GM21528 (cell line): ENCODE measurements around the gene SAMD11.

Experiments used
- ATAC-seq: cut with Tn5 transposase; IDR thresholded peaks from one replicate; pipeline ENCODE4 v1.9.1; 2021; ENCODE audit warnings: mild to moderate bottlenecking, moderate library complexity; ENCODE audit not compliant: unreplicated experiment, low FRiP score

Gene SAMD11

GRCh38 chr1:929712-930632 lies 6.2 kb downstream of the SAMD11 start:
- ATAC-seq: no peak

DNA sequence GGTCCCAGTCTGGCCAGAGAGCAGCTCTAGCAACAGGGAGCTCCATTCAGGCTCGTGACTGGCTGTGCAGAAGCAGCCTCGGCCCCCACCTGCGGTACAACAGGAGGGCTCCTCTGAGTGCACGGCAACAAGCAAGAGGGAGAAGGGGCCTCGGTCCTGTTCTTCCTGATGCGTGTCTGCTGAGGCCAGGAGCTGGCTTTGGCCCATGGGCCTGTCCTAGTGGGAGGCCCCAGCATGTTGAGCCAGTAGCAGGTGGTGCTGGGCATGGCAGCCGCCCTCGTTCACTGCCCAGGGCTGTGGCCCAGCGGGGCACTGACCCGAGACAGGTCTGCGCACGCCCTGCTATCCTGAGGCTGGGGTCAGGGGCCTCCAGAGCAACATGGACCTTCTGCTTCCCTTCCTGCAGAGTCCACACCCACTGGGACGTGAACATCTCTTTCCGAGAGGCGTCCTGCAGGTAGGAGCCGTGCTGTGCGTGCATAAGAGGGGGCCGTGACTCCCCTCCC lies 7.0 kb downstream of the SAMD11 start:
- ATAC-seq: no peak

DNA sequence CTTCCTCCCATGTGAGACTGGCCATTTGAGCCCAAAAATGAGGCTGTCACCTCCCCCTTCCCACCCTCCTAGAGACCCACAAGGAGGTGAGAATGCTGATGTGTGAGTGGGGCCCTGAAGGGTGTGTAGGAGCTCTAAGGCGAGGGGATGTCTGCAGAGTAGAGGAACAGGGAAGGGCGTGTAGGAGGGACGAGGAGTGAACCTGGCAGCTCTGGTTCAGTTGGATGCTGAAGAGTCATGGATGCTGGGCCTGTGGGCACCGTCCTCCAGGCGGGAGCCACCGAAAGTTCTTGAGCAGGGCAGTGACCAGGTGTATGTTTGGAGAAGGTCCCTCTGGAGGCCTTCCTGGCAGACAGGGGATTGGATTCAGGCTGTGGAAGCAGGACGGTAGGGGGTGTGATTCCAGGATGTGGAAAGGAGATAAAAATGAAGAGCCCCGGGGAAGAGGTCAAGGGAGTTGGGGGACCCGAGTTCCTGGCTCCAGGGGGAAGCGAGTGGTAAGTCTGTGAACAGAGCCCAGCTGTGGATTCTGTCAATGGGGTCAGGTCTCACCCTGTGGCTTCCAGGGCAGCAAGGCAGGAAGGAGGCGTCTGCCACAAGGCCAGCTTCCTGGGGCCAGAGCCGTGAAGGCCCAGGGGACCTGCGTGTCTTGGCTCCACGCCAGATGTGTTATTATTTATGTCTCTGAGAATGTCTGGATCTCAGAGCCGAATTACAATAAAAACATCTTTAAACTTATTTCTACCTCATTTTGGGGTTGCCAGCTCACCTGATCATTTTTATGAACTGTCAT lies 7.9 kb downstream of the SAMD11 start:
- no peak for ATAC-seq

DNA sequence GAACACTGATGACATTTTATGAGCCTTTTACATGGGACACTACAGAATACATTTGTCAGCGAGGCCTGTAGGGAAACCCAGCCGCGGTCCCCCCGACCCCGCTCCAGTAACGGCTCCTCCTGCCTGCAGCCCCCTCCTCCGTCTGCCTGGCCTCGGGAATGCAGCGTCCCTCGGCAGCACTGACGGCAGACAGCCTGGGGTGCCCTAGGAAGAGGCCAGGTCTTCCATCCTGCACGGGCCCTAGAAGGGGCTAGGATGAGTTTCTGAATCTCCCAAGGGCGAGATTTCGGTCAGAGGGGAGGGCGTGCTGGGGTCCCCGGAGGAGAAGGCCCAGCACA lies 8.4 kb downstream of the SAMD11 start:
- no peak for ATAC-seq

GRCh38 chr1:932776-933602 lies 9.3 kb downstream of the SAMD11 start:
- ATAC-seq: no peak

DNA sequence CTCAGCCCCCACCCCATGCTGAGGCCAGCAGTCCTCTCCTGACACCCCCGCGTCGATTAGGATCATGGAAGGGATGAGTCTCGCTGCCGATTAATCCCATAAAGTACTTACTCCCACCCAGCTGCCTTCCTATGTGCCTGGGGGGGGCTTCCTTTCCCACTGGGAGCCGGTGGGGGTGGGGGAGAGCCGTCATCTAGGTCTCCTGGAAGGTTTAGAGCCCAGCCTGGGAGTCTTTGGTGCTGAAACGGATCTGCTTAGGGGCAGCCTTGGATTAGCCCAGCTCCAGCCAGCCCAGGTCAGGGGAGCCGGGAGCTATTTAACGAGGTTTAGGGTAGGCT lies 9.8 kb downstream of the SAMD11 start:
- no peak for ATAC-seq

DNA sequence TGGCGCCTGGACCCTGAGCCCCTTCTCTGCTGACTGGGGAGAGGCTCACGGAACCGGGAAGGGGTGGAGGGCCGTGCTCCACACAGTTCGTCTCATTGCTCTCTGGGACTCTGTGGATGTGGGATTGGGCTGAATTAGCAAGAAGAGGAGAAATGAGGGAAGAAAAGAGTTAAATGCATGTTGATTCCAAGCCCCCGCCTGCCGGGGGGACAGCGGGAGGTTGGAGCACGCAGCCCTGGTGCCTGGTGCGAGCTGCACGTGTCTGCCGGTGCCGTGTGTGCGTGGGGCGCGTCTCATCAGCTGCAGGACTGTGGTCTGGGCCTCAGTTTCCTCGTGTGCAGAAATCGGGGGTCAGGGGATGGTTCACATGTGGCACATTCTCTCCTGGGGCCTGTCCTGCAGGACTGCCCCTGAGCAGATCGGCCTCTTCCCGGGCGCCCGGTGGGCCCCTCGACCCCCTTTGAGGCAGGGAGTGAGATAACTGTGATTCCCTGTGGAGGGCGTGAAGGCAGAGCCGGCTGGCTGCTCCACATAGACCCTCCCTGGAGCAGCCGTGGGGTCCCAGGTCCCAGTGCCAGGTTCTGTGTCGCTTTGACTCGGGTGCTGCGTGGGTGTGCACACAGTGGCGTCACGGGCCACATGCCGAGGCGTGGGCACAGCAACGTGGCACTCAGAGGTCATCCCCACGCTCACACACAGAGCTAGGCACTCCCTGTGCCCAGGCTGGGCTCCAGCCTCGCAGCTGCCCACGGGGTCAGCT lies 11.4 kb downstream of the SAMD11 start:
- ATAC-seq: no peak

- ATAC-seq: no peak
Measured at GRCh38 chr1:935751-936231, 12.1 kb downstream of the SAMD11 start.

DNA sequence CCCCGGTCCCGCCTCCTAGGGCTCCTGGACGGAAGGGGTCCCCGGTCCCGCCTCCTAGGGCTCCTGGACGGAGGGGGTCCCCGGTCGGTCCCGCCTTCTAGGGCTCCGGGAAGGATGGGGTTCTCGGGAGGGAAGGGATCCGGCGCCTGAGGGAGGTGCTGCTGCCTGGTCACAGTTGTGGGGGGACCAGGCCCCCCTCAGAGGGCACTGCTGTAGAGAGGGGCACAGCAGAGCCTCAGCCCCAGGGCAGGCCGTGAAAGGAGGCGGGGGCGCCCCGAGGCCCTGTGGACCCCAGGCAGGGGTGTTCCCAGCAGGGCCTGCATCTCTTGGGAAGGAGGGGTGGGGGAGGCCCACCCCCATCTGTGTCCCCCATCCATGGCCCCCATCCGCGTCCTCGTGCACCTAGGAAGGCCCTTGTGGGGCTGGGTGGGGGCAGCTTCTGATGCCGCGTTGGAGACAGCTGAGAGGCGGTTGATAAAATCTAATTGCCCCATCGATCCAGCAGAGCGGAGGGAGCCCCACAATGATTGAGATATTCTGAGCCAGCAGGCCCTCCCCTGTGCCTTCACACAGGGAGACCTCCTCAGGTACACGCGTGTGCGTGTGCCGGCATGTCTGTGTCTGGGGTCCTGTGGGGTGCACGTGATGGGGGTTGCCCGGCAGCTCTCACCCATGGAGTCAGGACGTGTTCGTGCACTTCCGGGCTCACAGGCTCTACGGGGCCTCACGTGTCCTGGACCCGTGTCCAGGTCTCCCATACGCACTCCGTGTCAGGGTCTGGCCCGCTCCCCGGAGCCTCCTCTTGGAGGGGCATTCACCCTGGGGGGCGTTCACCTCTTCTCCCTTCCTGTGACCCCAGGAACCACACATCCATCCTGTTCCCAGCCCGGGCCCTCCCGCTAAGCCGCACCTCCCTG lies 12.9 kb downstream of the SAMD11 start:
- no peak for ATAC-seq

DNA sequence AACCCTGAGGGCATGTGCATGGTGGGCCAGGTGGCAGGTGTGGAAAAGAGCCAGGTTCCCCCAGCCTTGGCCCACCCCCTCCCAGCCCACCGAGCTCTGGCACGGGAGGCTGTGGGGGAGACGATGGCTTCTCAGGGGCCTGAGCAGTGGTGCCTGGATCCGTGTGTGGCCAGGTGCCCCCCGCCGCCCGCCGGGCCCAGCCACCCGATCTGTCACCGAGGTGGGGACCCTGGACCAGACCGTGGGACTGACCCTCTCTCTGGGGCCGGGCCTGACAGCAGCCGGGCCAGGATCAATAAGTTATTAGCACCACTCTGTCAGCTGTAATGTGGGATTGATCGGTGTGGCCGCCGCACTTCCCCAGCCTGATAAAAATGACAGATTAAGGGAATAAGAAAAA lies 13.8 kb downstream of the SAMD11 start:
- no peak for ATAC-seq

- no peak for ATAC-seq
Measured at GRCh38 chr1:938088-938683, 14.5 kb downstream of the SAMD11 start.

DNA sequence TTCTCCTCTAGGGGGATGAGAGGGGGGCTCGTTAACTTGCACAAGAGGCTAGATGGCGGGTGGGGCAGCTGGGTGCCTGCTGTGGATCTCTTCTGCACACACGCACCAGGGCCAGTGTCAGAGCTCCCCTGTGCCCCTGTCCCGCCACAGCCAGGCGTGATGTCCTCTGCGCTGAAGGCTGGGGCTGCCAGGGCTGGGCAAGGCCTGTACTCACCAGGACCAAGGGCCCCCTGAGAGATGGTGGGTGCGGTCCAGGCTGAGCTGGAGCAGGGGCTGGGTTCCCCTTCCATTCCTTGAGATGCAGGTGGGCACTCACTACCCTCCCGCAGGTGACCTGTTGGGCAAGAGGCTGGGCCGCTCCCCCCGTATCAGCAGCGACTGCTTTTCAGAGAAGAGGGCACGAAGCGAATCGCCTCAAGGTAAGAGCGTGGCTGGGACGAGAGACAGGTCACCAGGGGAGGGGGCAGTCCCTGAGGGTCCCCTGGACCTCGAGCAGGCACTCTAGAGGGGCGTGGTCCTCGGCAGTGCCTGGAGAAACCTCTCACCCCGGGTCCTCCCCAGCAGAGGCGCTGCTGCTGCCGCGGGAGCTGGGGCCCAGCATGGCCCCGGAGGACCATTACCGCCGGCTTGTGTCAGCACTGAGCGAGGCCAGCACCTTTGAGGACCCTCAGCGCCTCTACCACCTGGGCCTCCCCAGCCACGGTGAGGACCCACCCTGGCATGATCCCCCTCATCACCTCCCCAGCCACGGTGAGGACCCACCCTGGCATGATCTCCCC lies 15.2 kb downstream of the SAMD11 start:
- ATAC-seq: no peak

- no peak for ATAC-seq
Measured at GRCh38 chr1:939511-940106, 15.9 kb downstream of the SAMD11 start.

DNA sequence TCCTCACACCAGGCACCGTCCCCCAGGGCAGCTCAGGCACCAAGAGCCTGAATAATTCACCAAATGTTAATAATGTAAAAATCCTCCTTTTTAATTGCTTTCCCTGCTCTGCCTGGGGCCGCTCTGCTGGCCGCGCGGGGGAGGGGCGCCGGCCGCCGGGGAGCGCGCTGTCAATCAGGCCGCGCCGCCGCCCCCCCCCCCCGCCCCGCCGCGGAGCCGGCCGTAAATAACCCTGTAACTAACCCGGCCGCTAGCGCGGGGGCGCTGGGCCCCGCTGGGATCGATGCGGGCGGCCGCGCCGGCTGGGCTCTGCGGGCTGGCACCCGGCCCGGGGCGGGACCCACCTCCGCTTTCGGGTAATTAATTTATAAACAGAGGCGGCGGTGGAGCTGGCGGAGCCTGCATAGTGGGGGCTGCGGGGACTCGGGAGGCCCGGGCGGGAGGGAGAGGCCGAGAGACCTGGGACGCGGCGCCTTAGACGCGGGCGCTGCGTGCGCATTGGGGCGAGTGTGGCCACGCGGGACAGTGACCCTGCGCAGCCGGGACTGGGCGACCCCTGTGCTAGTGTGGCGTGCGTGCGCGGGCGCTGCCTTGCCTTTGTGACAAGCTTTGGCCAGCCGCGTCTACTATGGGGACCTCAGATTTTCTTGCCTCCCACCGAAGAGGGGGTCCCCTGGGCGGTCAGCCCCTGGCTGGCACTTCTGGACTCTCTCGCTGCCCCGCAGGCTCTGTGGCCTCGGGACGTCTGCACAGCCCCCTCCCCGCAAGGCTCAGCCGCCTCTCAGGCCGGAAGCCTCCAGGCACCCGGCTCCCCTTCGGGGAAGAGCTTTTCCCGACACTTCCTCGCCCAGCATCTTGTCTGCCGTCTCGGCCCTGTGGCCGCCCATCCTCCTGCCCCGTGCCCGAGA lies 16.6 kb downstream of the SAMD11 start:
- no peak for ATAC-seq

GRCh38 chr1:941015-941587 lies 17.4 kb downstream of the SAMD11 start:
- ATAC-seq: no peak
